Measurements from ENCODE around the gene CTDSP1.

CTDSP1 gene

DNA sequence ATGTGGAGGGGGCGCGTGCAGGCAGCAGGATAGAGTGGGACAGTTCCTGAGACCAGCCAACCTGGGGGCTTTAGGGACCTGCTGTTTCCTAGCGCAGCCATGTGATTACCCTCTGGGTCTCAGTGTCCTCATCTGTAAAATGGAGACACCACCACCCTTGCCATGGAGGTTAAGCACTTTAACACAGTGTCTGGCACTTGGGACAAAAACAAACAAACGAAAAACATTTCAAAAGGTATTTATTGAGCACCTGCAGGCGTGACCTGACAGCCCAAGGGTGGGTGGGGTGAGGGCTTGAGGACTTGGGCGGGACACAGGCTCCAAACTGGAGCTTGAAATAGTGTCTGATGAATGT, 4.6 kb upstream of the CTDSP1 start:
- Histone ChIP-seq H3K4me3 (replicated peaks; ENCODE audit: low read depth, low read length) (no peak overlapping the region), H3K27me3 (replicated peaks; ENCODE audit: control insufficient read depth, insufficient read depth, low read length) (no peaks in the 10 kb centered on the region), H3K36me3 (ENCODE audit: control insufficient read depth, insufficient read depth, low read length) (no peaks in the 10 kb centered on the region)
- TF ChIP-seq, protein P1, sequence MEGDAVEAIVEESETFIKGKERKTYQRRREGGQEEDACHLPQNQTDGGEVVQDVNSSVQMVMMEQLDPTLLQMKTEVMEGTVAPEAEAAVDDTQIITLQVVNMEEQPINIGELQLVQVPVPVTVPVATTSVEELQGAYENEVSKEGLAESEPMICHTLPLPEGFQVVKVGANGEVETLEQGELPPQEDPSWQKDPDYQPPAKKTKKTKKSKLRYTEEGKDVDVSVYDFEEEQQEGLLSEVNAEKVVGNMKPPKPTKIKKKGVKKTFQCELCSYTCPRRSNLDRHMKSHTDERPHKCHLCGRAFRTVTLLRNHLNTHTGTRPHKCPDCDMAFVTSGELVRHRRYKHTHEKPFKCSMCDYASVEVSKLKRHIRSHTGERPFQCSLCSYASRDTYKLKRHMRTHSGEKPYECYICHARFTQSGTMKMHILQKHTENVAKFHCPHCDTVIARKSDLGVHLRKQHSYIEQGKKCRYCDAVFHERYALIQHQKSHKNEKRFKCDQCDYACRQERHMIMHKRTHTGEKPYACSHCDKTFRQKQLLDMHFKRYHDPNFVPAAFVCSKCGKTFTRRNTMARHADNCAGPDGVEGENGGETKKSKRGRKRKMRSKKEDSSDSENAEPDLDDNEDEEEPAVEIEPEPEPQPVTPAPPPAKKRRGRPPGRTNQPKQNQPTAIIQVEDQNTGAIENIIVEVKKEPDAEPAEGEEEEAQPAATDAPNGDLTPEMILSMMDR (IDR thresholded peaks at IDR 0.05; ENCODE audit: insufficient read depth, low read length, poor library complexity, severe bottlenecking): no peak
- no peak for DNase-seq (ENCODE audit: extremely low read depth, insufficient read length)

DNA sequence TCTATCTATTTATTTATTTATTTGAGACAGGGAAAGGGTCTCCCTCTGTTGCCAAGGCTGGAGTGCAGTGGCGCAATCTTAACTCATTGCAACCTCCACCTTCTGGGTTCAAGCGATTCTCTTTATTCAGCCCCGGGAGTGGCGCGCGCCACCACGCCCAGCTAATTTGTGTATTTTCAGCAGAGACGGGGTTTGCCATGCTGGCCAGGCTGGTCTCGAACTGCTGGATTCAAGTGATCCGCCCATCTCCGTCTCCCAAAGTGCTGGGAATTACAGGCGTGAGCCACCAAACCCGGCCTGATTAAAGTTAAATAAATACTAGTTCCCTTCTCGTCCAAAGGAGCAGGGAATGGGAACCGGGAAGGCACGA, 4.2 kb upstream of the CTDSP1 start:
- no peaks in the 10 kb centered on the region for H3K27me3 ChIP-seq (replicated peaks; ENCODE audit: control insufficient read depth, insufficient read depth, low read length)
- H3K36me3 ChIP-seq (ENCODE audit: control insufficient read depth, insufficient read depth, low read length): no peaks in the 10 kb centered on the region
- peak overlapping the region; percentile 48 for H3K4me3 ChIP-seq (replicated peaks; ENCODE audit: low read depth, low read length)
- TF ChIP-seq, protein P1 (IDR thresholded peaks at IDR 0.05; ENCODE audit: insufficient read depth, low read length, poor library complexity, severe bottlenecking): no peak
- no peak for DNase-seq (ENCODE audit: extremely low read depth, insufficient read length)

DNA sequence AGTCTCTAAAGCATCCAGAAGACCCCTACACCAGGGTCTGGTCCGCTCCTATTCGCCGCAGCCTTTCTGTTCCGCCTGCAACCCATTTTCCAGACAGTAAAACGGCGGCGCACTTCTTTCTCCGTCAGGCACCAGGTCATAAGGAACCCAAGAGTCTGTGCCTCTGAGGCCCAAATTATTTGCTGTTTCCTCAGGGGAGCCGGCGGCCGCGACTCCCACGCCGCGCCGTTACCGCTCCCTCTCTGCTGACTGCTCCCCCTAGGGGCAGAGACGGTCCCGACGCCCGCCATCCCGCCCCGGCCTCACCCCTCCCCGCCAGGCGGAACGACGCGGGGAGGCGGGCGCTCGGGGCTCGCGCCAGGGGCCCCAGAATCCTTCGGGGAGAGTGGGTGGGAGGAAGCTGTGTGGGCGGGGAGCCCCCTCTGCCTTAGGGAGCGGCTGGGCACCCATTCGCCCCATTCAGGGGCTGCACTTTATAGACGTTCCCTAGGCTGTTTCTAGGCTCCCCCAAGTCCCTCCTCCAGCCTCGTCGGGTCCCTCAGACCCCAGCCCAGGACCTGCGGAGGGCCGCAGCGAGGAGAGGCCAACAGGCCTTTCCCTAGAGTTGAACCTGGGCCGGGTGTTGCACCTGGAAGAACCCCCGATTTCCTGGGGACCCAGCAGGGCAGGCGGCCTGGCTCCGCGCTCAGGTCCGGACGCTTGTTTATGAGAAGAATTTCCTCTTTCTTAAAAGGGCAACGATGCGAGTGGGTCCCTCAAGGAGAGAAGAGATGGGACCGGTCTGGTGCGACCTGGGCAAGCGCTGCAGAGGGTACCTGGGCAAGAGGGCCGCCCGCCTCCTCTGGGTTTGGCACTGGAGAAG, 3.6 kb upstream of the CTDSP1 start:
- Histone ChIP-seq H3K4me3 (replicated peaks; ENCODE audit: low read depth, low read length) (peak overlapping the region; percentile 78), H3K27me3 (replicated peaks; ENCODE audit: control insufficient read depth, insufficient read depth, low read length) (no peaks in the 10 kb centered on the region), H3K36me3 (ENCODE audit: control insufficient read depth, insufficient read depth, low read length) (no peaks in the 10 kb centered on the region)
- TF ChIP-seq, protein P1 (IDR thresholded peaks at IDR 0.05; ENCODE audit: insufficient read depth, low read length, poor library complexity, severe bottlenecking): peak; percentile 83
- peak; percentile 98 for DNase-seq (ENCODE audit: extremely low read depth, insufficient read length)

DNA sequence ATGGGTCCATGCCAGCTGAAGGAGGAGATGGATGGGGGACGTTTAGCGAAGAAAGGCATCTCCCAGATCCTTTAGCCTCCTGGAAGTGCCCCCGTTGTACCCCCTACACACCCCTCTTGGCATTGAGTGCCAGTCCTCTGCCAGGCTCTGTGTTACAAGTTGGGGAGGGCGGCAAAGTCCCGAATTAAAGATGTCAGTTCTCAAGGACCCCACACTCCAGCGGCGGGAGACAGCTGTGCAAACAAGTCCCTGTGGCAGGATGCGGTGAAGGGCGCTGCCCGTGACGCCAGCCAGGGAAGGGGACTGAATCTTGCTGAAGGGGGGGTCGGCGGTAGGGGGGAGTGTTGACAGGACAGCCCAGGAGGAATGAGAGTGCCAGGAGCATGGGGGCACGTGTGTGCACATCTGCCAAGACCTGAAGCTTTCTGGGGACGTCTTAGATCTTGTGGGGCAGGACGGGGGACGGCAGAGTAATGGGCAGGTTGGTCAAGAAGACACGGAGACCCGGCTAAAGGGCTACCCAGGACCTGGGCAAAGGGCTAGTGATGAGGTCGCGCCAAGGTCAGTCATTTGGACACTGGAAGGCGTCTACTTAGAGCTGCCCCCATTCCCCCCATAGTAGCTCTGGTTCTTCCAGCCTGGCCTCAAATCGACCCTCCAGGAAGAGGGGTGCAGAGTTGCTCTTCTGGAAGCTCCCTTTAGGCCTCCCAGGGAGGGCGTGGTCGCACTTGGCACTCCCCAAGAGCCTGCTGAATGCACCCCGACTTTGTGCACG, 2.8 kb upstream of the CTDSP1 start:
- Histone ChIP-seq H3K27me3 (replicated peaks; ENCODE audit: control insufficient read depth, insufficient read depth, low read length) (no peaks in the 10 kb centered on the region), H3K36me3 (ENCODE audit: control insufficient read depth, insufficient read depth, low read length) (no peaks in the 10 kb centered on the region), H3K4me3 (replicated peaks; ENCODE audit: low read depth, low read length) (peak overlapping the region; percentile 78)
- TF ChIP-seq, protein P1 (IDR thresholded peaks at IDR 0.05; ENCODE audit: insufficient read depth, low read length, poor library complexity, severe bottlenecking): no peak
- DNase-seq (ENCODE audit: extremely low read depth, insufficient read length): peak; percentile 77

DNA sequence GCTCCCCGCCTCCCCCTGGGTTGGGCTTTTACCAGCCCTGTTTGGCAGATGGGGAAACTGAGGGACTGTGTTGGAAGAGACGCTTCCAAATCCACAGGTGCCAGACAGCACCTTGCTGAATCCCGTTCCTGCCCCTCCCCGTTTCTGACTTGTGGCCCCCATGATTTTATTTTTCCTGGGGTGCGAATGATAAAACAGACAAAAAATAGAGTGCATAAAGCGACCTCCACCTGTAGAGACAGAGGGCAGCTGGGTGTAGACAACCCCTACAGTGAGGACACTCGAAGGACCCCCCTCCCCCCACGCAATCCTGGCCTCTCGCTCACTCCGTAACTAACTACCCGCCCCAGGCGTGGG, 2.2 kb upstream of the CTDSP1 start:
- DNase-seq (ENCODE audit: extremely low read depth, insufficient read length): no peak

More for the DNA sequence above, 2.2 kb upstream of the CTDSP1 start:
- Histone ChIP-seq H3K36me3 (ENCODE audit: control insufficient read depth, insufficient read depth, low read length) (peaks cover 3% of the 10 kb centered on the region), H3K27me3 (replicated peaks; ENCODE audit: control insufficient read depth, insufficient read depth, low read length) (no peaks in the 10 kb centered on the region), H3K4me3 (replicated peaks; ENCODE audit: low read depth, low read length) (peak overlapping the region; percentile 78)
- TF ChIP-seq, protein P1 (IDR thresholded peaks at IDR 0.05; ENCODE audit: insufficient read depth, low read length, poor library complexity, severe bottlenecking): no peak

Data from GM06990 (cell line).